K562 (cell line): ENCODE data around the gene THAP11. TPM values are rescaled to one million over a fixed set of nuclear protein-coding genes. Genes with fewer than 3 reads are reported as not detected.

ENCODE experiments used
- ATAC-seq: fragments of 200-7000 bp; cut with Tn5 transposase; 3 replicates; pipeline ENCODE4 v1.9.1; 2020; ENCODE audit warnings: moderate library complexity
- BruUV-seq: library from RNA; stranded (reverse); fragments of 400-500 nt; replicated peaks from 2 replicates; lab custom pipeline; 2021; lab: Mats Ljungman, UMichigan
- CTCF ChIA-PET: fragments of 300-600 bp; formaldehyde crosslinking; extraction: SDS; loops from one replicate; lab custom pipeline; 2021; ENCODE audit warnings: low intra/inter-chr PET ratio; lab: Yijun Ruan, JAX
- POLR2A ChIA-PET: fragments of 300-600, 350-650 bp; sonication (Branson Sonifier 250); formaldehyde crosslinking; extraction: SDS; loops from one replicate; lab custom pipeline; 2021; ENCODE audit warnings: antibody characterized with exemption, inconsistent platforms; lab: Yijun Ruan, JAX
- DNase-seq, 4 experiments: peaks; one replicate each; pipeline versions ENCODE4 v3.0.0 to v3.0.0-alpha.2; 2011 to 2018; ENCODE audit warnings: low spot score in 3 of 4, mixed read lengths in 3 of 4; ENCODE audit errors: extremely low read depth in 1 of 4
- FAIRE-seq: peaks from 2 replicates; lab custom pipeline; 2011; peaks lifted over from hg19 to GRCh38; lab: Jason Lieb, UNC
- H2AFZ ChIP-seq: 2 replicates; pipeline ENCODE4 v1.6.0; 2011; ENCODE audit warnings: low read depth, low read length, control low read depth, inconsistent platforms
- H3K27ac ChIP-seq: fragments of 200-600 bp; 3 replicates; pipeline ENCODE4 v1.8.0; 2011; ENCODE audit warnings: low read depth, mild to moderate bottlenecking, control low read depth, inconsistent platforms, low read length, moderate library complexity, mixed read lengths; ENCODE audit errors: extremely low read depth
- H3K27me3 ChIP-seq, 2 experiments: fragments of 300-600 bp in 1 of 2; 2 replicates in 1 of 2; 3 replicates in 1 of 2; pipeline versions ENCODE4 v1.6.0 to v1.8.0; 2011; ENCODE audit warnings: inconsistent platforms in 2 of 2, low read length in 2 of 2, mild to moderate bottlenecking in 1 of 2, mixed read lengths in 1 of 2, moderate library complexity in 1 of 2; ENCODE audit not compliant: control insufficient read depth in 2 of 2, insufficient read depth in 2 of 2
- H3K36me3 ChIP-seq: fragments of 300-600 bp; 3 replicates; pipeline ENCODE4 v1.8.0; 2011; ENCODE audit warnings: mild to moderate bottlenecking, low read length, inconsistent platforms; ENCODE audit not compliant: control insufficient read depth, insufficient read depth
- H3K4me1 ChIP-seq, 2 experiments: fragments of 200-600 bp in 1 of 2; replicated peaks in 1 of 2; 2 replicates in 1 of 2; 3 replicates in 1 of 2; pipeline versions ENCODE4 v1.5.1 to v1.8.0; 2011; ENCODE audit warnings: inconsistent platforms in 2 of 2, low read length in 2 of 2, mild to moderate bottlenecking in 1 of 2, mixed read lengths in 1 of 2, moderate library complexity in 1 of 2; ENCODE audit not compliant: control insufficient read depth in 2 of 2, insufficient read depth in 2 of 2
- H3K4me2 ChIP-seq: 2 replicates; pipeline ENCODE4 v1.6.1; 2011; ENCODE audit warnings: low read length, control low read depth, inconsistent platforms, mixed read lengths; ENCODE audit not compliant: insufficient read depth
- H3K4me3 ChIP-seq: fragments of 200-600 bp; sonication (generic), shearing (Covaris generic); 2 replicates; pipeline ENCODE4 v1.5.1; 2016; ENCODE audit warnings: control low read depth, inconsistent platforms
- H3K79me2 ChIP-seq: fragments of 200-600 bp; 3 replicates; pipeline ENCODE4 v1.8.0; 2011; ENCODE audit warnings: low read length, inconsistent platforms; ENCODE audit not compliant: control insufficient read depth, insufficient read depth
- H3K9ac ChIP-seq, 2 experiments: 2 replicates each; pipeline versions ENCODE4 v1.6.0 to v1.6.1; 2011; ENCODE audit warnings: low read depth in 2 of 2, low read length in 2 of 2, control low read depth in 1 of 2, inconsistent platforms in 1 of 2, mild to moderate bottlenecking in 1 of 2, mixed read lengths in 1 of 2; ENCODE audit not compliant: insufficient read depth in 1 of 2
- H3K9me1 ChIP-seq: one replicate; pipeline ENCODE4 v1.6.0; 2011; ENCODE audit warnings: inconsistent platforms, mild to moderate bottlenecking, low read length, moderate library complexity; ENCODE audit not compliant: control insufficient read depth, insufficient read depth
- H3K9me3 ChIP-seq: replicated peaks from 2 replicates; pipeline ENCODE4 v1.5.1; 2011; ENCODE audit warnings: low read depth, low read length, inconsistent platforms; ENCODE audit not compliant: control insufficient read depth, insufficient read depth
- H4K20me1 ChIP-seq: replicated peaks from 2 replicates; pipeline ENCODE4 v1.6.1; 2011; ENCODE audit warnings: low read length, inconsistent platforms, mixed read lengths; ENCODE audit not compliant: control insufficient read depth, insufficient read depth
- CBX5 ChIP-seq: IDR thresholded peaks from 2 replicates; pipeline ENCODE4 v1.6.1; 2014; ENCODE audit warnings: low read depth, borderline replicate concordance
- MTA2 ChIP-seq: fragments of 450-650 bp; IDR thresholded peaks from 2 replicates; pipeline ENCODE4 v1.6.1; 2016; ENCODE audit warnings: low read depth
- MYC ChIP-seq, 2 experiments: fragments of 250-450 bp in 1 of 2; sonication (Bioruptor Pico) in 1 of 2; IDR thresholded peaks; 2 replicates each; pipeline versions ENCODE4 v1.5.1 to v1.6.1; 2012 to 2021; ENCODE audit warnings: low read depth in 2 of 2, borderline replicate concordance in 1 of 2, improper control_type of control experiment in 1 of 2, low read length in 1 of 2, mild to moderate bottlenecking in 1 of 2, moderate library complexity in 1 of 2
- U2AF1 ChIP-seq: fragments of 200-400 bp; formaldehyde crosslinking; optimal IDR thresholded peaks from 2 replicates; pipeline ENCODE3; 2017; ENCODE audit warnings: mild to moderate bottlenecking, low read depth, low read length, moderate library complexity
- ZFP1 ChIP-seq: fragments of 450-650 bp; formaldehyde crosslinking; IDR thresholded peaks from 2 replicates; pipeline ENCODE4 v1.4.0; 2020; ENCODE audit warnings: mild to moderate bottlenecking, mixed read lengths
- ZNF668 ChIP-seq: fragments of 250-450 bp; sonication (Bioruptor Pico); IDR thresholded peaks from 2 replicates; pipeline ENCODE4 v1.8.0; 2022; ENCODE audit warnings: mild to moderate bottlenecking, inconsistent platforms
- WGBS: fragments of 100-300 bp; shearing (Covaris generic); methylation state at CpG from one replicate; pipeline ENCODE4 v1.1.6; 2016; ENCODE audit warnings: low coverage, mixed read lengths; ENCODE audit not compliant: insufficient coverage; ENCODE audit errors: missing lambda C conversion rate; 5-methylcytosine and 5-hydroxymethylcytosine counted together
- in situ Hi-C: fragments of 300-500 bp; cut with MboI; formaldehyde crosslinking; loops from 4 replicates; pipeline ENCODE4 v1.15.0; 2018; ENCODE audit warnings: inconsistent platforms, mixed read lengths
- intact Hi-C: fragments of 100-400 bp; cut with micrococcal nuclease; formaldehyde crosslinking; loops from 2 replicates; pipeline ENCODE4 v1.14.2; 2022
- polyA plus RNA-seq, 8 experiments: library from polyadenylated mRNA; depleted of rRNA in 4 of 8; stranded (reverse) in 5 of 8; unstranded in 3 of 8; fragments of >200 nt; fragmentation: Nextera tagmentation in 2 of 8; fragmentation: Illumina TruSeq in 1 of 8; extraction: Ambion mirVana in 2 of 8; extraction: Trizol in 1 of 8; gene quantifications; 2 replicates each; pipeline versions ENCODE4 v1.2.1 to v1.2.3, GENCODE V29; 2011 to 2014; ENCODE audit warnings: inconsistent platforms in 1 of 8, missing spikeins in 1 of 8
- total RNA-seq, 7 experiments: library from RNA; depleted of rRNA in 6 of 7; stranded (reverse); fragments of >200 nt in 6 of 7; fragmentation: Illumina TruSeq in 2 of 7; extraction: Trizol in 2 of 7; gene quantifications; 2 replicates each; pipeline versions ENCODE4 v1.2.1 to v1.2.3, GENCODE V29; 2011 to 2021; ENCODE audit warnings: low replicate concordance in 1 of 7
- TF ChIP-seq, protein P1 (sequence below): fragments of 450-650 bp; IDR thresholded peaks from 2 replicates; pipeline ENCODE4 v1.6.1; 2016; ENCODE audit warnings: antibody characterized with exemption
- TF ChIP-seq, protein P2 (sequence below): fragments of 450-650 bp; formaldehyde crosslinking; IDR thresholded peaks from 2 replicates; pipeline ENCODE4 v1.4.0; 2020; ENCODE audit warnings: mild to moderate bottlenecking, moderate library complexity
- TF ChIP-seq, protein P3 (sequence below): fragments of 450-650 bp; IDR thresholded peaks from 2 replicates; pipeline ENCODE4 v1.7.0; 2016; ENCODE audit warnings: borderline replicate concordance
- TF ChIP-seq, protein P4 (sequence below): sonication (generic); formaldehyde crosslinking; IDR thresholded peaks from 2 replicates; pipeline ENCODE4 v1.8.0; 2022; ENCODE audit warnings: missing genetic modification reagents, mild to moderate bottlenecking, moderate library complexity, borderline replicate concordance
- TF ChIP-seq, protein P5 (sequence below): fragments of 450-650 bp; IDR thresholded peaks from 2 replicates; pipeline ENCODE4 v1.6.1; 2016
- TF ChIP-seq, protein P6 (sequence below), 2 experiments: fragments of 450-650 bp; IDR thresholded peaks; 2 replicates each; pipeline ENCODE4 v1.6.1; 2016

The THAP11 gene
- total and polyA plus RNA-seq, 9 of the 15 experiments (the other 6 are each of a cell fraction or from before 2014, with no cell fraction given) = 2.4 to 31.6 (median 21.4) TPM

DNA sequence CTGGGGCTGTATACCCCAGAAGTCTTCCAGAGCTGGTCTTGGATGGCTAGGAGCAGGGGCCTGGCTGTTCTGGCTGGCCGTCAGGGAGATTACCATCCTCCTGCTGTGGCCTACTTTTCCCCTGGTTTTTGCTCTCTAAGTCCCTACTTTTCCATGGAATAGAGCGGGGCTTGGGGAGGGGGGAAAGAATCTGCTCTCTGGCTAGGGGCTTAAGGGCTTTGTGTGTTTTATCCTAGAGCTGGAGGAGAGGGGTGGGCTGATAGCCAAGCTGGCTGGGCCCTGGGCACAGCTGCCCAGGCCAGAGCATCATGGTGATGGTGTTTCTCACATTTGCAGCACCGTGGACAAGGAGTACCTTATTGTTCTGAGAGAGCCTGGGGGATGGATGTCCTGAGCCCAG lies 46.2 kb downstream of the THAP11 start:
- FAIRE-seq = no peak
- in situ Hi-C loops = no loop called here
- ChIA-PET POLR2A (interaction anchor here (0.8 to 3.1 kb wide), 2 partner anchors 10 to 17 kb away, joined by 3 to 11 read pairs; no protein-coding TSS in a partner anchor), CTCF (no interaction called here)
- H3K79me2 ChIP-seq = peaks cover 5% of the 10 kb centered on the region
- no peaks in the 10 kb centered on the region for H3K27me3 ChIP-seq
- no TSS peak for BruUV-seq
- ATAC-seq = no peak
- peaks cover 9 to 39% of the 10 kb centered on the region in 2 experiments; a peak in 4 of 5 replicates for H3K4me1 ChIP-seq
- H3K4me3 ChIP-seq = no peak overlapping the region
- no peak overlapping the region for H2AFZ ChIP-seq
- H3K4me2 ChIP-seq = no peak overlapping the region
- H3K36me3 ChIP-seq = peaks cover 19% of the 10 kb centered on the region; the same call in 2 of the 3 replicates
- no peaks in the 10 kb centered on the region for H3K9me1 ChIP-seq
- no peaks in the 10 kb centered on the region for H3K9me3 ChIP-seq
- intact Hi-C loops = loop anchor here (10.0 kb wide), 1 partner anchor 156 kb away; no protein-coding TSS in a partner anchor
- peaks cover 12% of the 10 kb centered on the region for H4K20me1 ChIP-seq
- no peak for DNase-seq
- no peak overlapping the region for H3K27ac ChIP-seq
- H3K9ac ChIP-seq = 0 out of 4 replicates have a peak overlapping the region, but pooled peaks of 1 of the 2 experiments have one; percentile 37
- 80% methylated on average over 3 of the region's 3 CpGs for WGBS
- TF ChIP-seq, protein P1, sequence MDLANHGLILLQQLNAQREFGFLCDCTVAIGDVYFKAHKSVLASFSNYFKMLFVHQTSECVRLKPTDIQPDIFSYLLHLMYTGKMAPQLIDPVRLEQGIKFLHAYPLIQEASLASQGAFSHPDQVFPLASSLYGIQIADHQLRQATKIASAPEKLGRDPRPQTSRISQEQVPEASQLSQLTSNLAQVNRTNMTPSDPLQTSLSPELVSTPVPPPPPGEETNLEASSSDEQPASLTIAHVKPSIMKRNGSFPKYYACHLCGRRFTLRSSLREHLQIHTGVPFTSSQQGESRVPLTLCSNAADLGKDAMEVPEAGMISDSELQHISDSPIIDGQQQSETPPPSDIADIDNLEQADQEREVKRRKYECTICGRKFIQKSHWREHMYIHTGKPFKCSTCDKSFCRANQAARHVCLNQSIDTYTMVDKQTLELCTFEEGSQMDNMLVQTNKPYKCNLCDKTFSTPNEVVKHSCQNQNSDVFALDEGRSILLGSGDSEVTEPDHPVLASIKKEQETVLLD = no peak
- TF ChIP-seq, protein P2, sequence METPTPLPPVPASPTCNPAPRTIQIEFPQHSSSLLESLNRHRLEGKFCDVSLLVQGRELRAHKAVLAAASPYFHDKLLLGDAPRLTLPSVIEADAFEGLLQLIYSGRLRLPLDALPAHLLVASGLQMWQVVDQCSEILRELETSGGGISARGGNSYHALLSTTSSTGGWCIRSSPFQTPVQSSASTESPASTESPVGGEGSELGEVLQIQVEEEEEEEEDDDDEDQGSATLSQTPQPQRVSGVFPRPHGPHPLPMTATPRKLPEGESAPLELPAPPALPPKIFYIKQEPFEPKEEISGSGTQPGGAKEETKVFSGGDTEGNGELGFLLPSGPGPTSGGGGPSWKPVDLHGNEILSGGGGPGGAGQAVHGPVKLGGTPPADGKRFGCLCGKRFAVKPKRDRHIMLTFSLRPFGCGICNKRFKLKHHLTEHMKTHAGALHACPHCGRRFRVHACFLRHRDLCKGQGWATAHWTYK (CRISPR knock-in tag) = no peak
- TF ChIP-seq MYC (IDR thresholded peaks at IDR 0.05; ENCODE audit: low read depth, low read length) = no peak
- TF ChIP-seq MYC (CRISPR knock-in tag; IDR thresholded peaks at IDR 0.05; ENCODE audit: borderline replicate concordance, low read depth) = no peak
- TF ChIP-seq U2AF1 = no peak
- no peak for TF ChIP-seq ZFP1 (CRISPR knock-in tag)
- TF ChIP-seq, protein P3, sequence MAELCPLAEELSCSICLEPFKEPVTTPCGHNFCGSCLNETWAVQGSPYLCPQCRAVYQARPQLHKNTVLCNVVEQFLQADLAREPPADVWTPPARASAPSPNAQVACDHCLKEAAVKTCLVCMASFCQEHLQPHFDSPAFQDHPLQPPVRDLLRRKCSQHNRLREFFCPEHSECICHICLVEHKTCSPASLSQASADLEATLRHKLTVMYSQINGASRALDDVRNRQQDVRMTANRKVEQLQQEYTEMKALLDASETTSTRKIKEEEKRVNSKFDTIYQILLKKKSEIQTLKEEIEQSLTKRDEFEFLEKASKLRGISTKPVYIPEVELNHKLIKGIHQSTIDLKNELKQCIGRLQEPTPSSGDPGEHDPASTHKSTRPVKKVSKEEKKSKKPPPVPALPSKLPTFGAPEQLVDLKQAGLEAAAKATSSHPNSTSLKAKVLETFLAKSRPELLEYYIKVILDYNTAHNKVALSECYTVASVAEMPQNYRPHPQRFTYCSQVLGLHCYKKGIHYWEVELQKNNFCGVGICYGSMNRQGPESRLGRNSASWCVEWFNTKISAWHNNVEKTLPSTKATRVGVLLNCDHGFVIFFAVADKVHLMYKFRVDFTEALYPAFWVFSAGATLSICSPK = no peak
- TF ChIP-seq, protein P4, sequence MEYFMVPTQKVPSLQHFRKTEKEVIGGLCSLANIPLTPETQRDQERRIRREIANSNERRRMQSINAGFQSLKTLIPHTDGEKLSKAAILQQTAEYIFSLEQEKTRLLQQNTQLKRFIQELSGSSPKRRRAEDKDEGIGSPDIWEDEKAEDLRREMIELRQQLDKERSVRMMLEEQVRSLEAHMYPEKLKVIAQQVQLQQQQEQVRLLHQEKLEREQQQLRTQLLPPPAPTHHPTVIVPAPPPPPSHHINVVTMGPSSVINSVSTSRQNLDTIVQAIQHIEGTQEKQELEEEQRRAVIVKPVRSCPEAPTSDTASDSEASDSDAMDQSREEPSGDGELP (CRISPR knock-in tag) = no peak
- TF ChIP-seq, protein P5, sequence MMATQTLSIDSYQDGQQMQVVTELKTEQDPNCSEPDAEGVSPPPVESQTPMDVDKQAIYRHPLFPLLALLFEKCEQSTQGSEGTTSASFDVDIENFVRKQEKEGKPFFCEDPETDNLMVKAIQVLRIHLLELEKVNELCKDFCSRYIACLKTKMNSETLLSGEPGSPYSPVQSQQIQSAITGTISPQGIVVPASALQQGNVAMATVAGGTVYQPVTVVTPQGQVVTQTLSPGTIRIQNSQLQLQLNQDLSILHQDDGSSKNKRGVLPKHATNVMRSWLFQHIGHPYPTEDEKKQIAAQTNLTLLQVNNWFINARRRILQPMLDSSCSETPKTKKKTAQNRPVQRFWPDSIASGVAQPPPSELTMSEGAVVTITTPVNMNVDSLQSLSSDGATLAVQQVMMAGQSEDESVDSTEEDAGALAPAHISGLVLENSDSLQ = no peak
- TF ChIP-seq, protein P6, sequence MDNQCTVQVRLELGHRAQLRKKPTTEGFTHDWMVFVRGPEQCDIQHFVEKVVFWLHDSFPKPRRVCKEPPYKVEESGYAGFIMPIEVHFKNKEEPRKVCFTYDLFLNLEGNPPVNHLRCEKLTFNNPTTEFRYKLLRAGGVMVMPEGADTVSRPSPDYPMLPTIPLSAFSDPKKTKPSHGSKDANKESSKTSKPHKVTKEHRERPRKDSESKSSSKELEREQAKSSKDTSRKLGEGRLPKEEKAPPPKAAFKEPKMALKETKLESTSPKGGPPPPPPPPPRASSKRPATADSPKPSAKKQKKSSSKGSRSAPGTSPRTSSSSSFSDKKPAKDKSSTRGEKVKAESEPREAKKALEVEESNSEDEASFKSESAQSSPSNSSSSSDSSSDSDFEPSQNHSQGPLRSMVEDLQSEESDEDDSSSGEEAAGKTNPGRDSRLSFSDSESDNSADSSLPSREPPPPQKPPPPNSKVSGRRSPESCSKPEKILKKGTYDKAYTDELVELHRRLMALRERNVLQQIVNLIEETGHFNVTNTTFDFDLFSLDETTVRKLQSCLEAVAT (IDR thresholded peaks at IDR 0.05) = no peak
- TF ChIP-seq CBX5 = no peak
- TF ChIP-seq MTA2 = no peak
- no peak for TF ChIP-seq ZNF668
